ENCODE results near the gene CLNK.
A peak's percentile ranks its signal among the peaks of the same experiment; 100 is the strongest.

Gene CLNK, protein sequence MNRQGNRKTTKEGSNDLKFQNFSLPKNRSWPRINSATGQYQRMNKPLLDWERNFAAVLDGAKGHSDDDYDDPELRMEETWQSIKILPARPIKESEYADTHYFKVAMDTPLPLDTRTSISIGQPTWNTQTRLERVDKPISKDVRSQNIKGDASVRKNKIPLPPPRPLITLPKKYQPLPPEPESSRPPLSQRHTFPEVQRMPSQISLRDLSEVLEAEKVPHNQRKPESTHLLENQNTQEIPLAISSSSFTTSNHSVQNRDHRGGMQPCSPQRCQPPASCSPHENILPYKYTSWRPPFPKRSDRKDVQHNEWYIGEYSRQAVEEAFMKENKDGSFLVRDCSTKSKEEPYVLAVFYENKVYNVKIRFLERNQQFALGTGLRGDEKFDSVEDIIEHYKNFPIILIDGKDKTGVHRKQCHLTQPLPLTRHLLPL

DNA sequence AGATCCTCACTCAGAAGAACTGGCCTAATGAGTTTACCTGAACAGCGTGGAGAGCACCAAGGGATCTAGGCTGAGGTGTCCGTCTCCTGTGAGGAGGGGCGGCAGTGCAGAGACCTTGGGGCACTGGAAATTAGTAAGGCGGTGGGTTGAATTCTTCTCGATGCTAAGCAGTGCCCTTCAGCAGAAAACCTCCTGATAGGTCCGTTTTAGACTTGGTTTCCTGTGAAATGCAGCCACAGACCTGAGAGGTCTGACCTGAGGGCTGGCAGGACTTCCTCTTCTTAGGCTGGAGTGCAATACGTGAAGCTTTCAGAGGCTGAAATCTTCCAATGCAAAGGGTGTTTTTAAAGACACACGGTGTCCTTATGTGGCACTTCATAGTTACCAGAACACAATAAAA, at the start of gene CLNK:
TSS of gene CLNK (minus strand) at position 138 of the 400 bp plus-strand sequence. CDS start 16,899 bp downstream, outside the sequence.
- DNase-seq, result no peak

DNA sequence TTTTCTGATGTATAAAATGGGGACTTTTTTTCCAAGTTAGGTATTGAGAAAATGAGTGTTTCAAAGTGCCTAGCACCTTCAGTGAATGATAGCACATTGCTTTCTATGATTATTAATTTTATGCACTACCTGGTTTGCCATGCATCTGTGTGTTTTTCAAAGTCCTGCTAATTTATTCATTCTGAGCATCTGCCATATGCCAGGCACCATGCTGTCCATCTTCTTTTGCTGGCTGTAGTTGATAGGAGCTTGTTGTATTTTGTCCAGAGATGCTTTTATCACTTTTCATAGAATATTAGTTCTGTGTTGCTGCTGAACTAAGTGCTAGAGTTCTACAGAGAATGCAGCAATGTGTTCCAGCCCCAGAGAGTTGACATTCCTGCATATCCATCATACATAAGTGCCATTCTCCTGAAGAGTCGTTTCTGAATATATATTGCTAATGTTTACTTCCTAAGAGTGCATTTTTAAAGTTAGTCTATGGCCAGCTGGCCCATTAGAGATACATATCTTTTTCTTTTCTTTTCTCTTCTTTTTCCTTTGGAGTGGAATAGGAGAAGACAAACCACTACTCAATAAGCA, 49.0 kb upstream of the CLNK start:
- no peak for DNase-seq

DNA sequence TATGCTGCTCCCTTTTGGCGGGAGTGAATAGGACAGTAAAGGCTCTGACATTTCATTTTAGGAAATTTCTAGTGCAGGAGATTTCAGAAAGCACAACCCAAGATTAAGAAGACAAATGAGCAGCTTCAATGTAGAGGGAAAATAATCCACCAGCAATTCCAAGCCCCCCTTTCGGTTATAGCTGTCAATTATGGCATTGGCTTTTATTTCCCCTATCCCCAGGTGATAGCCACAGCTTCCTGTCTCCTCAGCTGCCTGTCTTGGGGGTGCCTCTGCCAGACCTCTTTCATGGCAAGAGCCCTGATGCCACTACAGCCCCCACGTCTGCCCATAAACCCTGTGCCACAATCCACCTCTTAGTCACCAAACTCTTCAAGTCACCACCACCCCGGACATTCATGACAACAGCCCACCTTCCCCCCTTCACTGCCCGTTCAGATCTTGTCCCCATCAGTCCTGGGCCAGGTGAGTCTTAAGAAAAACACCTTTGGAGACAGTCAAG, 48.4 kb upstream of the CLNK start:
- no peak for DNase-seq

DNA sequence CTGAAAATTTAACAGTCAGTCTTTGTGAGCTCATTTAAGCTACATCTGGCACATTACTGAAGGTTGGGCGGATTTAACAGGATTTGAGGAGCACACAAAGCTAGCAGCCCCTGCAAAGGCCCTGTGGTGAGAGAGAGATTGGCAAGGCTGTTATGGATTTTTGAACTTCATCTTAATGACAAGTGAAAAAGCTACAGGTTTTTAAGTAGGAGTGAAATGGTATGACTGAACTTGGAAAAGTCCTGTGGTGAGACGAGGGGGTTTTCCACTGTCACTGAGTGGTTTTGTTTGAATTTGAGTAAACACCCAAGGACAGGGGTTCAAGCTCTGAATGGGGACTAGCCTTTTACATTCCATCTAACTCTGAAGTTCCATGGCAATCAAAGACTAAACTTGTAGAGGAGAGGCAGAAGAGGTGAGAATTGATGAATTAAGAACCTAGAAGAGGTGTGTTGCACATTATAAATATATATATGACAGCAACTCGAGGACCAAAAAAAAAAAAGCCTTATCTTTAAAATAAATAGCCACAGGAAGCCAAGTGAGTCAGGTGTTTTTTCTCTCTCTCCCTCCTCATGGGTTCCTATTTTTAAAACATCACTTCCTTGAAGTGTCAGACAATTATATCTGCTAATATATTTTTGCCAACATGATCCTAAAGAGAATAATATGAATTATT, 47.8 kb upstream of the CLNK start:
- no peak for DNase-seq

DNA sequence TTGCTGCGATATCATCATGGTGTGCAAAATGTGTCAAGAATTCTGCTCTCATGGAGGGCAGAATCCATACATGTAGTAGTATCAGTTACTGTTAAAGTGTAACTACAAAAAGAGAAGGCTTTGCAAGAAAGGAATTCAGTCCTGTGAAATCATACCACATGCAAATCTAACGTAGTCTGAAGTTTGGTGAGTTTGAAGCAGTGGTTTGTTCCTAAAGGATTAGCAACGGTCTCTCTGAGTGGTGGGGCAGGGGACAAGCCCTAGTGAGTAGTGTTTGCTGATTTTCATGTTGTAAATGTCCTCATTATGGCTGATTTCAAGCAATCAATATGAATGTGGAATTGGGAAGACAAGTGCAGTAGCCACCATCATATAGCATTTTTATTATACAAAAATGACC, 47.1 kb upstream of the CLNK start:
- DNase-seq, result no peak

DNA sequence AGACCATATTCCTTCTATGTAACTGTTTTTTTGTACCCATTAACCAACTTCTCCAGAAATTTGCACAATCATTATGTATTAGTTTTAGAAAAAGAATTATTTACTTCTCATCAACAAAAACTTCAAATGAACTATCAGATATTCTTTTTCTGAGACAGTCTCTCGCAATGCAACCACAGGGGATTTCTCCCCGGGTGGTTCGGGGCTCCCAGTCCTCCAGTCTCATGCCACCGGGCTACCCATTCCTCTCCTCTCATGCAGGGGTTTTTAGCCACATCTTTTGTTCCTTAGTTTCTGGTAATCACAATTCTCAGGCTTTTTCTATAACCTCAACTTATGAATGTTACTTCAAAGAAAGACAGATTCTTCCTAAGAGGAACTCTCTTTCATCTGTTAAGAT, 46.6 kb upstream of the CLNK start:
- DNase-seq, result no peak

DNA sequence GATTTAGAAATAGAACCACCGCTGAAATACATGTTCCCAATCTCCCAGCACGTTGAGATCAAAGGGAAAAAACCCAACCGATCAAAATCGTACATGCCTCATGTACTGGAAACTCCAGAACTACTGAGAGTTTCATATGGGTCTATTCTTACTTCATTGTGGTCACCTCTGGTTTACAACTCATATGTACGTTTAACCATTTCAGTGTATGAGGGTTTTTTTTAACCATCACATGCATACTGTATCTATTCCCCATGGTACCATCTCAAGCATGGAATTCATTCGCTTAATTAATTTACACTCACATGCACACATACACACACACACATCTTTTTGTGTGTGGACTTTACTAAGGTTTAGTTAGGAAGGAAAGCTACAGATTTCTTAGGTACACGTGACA, 46.0 kb upstream of the CLNK start:
- DNase-seq, result no peak

DNA sequence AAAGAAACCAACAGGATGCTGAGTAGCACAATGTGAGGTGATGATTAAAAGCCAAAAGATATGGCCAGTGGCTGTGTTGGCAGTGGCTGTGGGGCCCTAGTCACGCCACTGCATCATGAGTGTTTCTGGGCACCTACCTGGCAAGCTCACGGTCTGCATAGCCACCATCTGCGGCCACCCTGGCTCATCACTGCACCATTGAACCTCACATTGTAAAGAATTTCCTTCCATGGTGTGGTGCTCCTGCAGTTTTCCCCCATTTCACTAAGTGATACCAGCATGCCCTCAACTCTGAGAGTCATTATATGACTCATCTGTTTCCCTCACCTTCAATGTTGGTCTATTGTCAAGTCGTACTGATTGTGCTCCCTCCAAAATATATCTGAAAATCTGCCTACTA, 45.5 kb upstream of the CLNK start:
- no peak for DNase-seq

DNA sequence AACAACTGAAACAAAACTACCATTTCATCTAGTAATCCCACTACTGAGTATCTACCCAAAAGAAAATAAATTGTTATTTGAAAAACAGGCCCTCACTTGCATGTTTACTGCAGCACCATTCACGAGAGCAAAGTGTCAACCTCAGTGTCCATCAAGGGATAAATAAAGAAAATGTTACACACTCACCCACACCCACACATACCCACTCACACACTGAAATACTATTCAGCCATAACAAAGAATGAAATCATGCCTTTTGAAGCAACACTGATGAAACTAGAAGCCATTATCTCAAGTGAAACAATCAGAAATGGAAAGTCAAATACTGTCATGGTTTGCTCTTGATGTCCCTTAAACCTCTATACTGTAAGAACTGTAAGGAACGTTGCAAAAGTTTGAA, 44.8 kb upstream of the CLNK start:
- DNase-seq, result no peak

DNA sequence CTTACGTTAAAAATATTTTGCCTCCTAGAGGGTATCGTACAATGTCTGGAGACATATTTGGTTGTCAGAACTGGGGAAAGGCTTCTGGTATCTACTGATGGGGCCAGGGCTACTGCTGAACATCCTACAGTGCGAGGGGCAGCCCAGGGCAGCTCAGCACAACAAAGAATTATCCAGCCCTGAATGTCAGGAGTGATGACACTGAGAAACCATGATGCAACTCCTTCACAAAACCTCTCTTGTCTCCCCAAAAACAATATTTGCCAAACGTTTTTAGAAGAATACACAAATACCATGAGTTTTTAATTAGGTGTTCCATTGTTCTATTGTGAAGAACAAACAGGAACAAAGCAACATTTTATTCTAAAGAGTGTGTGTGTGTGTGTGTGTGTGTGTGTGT, 43.4 kb upstream of the CLNK start:
- no peak for DNase-seq

DNA sequence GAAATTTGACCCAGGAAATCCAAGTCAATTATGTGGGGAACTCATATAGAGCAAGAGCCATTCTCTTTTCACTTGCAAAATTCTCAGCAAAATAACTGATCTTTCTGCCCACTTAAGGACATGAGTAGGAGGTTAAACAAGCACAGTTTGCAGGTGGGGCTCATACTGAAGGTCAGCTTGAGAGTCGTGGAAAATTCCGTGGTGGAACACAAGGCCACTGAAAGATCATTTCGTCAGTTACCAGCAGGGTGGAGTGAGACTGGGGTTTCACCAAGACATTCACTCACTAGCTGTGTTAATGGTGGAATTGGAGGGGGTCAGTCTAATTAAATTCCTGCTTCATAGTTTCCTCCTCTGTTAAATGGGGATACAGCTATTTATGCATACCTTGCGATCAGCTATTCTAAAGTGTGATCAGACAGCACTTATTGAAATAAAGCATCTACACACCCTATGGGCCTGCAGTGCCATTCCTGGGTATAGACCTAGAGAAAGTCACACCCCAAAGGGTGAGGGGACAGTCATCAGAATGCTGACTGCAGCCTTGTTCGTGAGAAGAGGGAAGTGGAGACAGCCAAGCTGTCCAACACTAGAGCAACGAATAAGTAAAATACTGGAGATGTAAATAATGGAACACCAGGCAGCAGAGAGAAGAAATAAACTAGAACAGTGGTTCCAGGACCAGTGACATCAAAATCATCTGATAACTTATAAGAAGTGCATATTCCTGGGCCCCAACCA, 42.7 kb upstream of the CLNK start:
- DNase-seq, result no peak

DNA sequence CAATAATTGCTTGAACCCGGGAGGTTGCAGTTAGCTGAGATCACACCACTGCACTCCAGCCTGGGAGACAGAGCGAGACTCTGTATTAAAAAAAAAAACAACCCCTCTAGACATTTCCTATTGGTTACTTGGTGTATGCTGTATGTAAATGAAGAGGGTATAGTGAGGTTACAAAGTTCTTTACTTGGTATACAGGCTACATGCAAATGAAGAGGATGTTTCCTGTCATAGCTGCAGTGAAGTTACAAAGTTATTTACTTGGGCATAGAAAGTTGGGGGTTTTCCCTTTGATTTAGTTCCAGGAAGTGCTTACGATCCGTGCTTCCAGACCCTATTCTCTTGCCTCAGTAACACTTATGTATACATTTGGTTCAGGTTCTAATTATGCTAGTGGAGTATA, 38.4 kb upstream of the CLNK start:
- DNase-seq, result no peak

DNA sequence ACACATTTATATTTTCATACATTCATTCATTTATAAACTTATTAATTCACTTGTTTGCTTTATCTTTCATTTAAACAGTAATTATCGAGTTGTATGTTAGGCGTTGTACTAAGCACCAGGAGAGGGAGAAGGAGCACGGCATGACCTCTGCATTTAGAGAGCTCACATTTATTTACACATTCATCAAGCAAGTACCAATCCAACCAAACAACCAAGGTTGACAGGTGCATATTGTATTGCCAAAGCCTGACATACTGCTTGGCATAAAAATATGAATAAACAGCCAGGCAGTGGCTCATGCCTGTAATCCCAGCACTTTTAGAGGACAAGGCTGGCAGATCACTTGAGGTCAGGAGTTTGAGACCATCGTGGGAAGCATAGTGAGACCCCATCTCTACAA, 37.0 kb upstream of the CLNK start:
- DNase-seq, result no peak

DNA sequence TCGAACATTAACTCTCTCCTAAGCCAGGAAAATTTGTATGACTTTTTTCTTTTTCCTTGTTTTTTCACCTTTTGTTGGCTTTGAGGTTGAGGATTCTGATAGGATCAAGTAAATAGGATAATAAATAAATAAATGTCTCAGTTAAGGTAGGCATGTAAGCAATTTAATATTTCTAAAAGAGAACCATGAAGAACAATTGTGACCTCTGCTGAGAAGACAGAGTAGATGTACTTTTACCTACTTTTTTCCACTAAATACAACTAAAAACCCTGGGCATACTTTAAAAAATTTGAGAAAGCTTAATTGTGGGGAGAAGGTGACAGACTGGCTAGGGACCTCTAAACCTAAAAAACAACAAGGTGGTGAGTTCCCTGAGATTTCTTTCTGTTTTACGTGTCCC, 31.6 kb upstream of the CLNK start:
- no peak for DNase-seq

DNA sequence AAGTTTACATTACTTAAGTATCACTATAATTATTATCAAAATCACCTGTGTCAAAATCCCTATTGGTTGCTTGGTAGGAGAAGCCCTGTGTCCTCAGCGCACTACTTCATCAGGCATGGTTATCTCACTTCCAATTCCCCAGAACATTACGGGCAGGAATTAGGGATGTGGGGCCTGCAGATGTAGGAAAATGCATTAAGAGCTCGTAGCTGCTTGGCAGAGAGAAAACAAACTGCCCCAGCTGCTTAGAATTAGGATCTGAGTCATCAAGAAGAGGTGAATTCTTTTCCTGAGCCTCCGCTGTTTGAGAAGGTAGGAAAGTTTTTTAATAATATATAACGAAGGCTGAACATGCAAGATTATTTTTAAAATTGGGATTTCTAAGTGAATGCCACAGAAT, 31.1 kb upstream of the CLNK start:
- DNase-seq, result peak; percentile 35

DNA sequence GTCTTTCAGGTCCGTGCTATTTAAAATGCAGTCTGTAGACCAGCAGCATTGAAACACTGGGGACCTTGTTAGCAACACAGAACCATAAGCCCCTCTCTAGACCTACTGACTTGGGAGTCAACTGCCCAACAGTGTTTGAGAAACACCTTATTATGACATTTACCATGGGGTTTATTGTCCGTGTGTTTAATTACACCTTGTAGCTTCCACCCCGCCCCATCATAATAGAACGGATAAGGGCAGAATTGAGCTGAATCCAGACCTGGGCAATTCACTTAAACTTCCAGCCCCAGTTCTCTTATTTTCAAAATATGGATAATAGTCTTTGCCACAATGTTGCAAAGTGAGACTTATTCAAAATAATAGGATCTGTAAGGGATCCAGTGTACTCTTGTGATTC, 30.6 kb upstream of the CLNK start:
- no peak for DNase-seq

DNA sequence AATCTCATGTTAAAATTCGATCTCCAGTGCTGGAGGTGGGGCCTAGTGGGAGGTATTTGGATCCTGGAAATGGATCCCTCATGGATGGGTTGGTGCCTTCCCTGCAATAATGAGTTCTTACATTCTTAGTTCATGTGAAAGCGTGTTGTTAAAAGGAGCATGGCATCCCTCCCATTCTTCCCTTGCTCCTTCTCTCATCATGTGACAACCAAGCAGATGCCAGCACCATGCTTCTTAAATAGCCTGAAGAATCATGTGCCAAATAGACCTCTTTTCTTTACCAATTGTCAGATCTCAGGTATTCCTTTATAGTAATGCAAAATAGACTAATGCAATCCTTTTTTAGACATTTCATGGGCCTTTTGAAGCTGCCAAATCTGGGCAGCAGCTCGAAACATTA, 29.0 kb upstream of the CLNK start:
- no peak for DNase-seq

DNA sequence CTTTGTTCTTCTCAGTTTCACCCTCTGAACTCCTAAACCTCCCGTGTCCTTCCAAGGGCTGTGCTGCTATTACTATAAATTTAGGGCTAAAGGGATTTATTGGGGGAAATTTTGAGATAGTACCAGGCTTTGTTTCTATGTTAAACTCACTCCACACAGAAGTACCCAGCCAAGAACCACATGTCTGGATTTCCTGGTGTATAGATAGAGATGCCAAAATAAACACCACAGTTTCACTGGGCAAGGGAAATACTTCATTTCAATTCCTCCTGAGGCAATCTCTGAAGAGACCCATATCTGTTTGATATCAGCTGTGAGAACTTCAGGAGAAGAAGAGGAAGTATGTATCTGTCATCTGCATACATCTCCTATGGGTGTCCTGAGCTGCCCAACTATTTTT, 21.7 kb upstream of the CLNK start:
- DNase-seq, result no peak

DNA sequence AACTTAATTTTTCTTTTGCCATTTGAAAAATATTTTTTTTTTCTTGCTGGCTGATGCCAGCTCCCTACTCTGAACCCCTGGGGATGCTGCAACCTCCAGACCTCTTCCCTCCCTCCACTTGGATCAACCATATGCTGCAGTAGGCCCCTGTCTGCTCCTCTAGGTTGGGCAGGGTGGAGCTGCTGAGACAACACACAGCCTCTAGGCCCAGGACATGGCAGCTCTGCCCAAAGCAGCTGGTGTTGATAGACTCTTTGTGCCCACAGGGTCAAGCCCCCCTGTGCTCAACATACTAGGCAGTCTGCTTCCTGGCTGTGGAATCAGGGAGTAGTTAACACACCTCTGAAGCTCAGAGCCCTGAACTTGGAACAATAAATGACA, 19.9 kb upstream of the CLNK start:
- DNase-seq, result no peak

DNA sequence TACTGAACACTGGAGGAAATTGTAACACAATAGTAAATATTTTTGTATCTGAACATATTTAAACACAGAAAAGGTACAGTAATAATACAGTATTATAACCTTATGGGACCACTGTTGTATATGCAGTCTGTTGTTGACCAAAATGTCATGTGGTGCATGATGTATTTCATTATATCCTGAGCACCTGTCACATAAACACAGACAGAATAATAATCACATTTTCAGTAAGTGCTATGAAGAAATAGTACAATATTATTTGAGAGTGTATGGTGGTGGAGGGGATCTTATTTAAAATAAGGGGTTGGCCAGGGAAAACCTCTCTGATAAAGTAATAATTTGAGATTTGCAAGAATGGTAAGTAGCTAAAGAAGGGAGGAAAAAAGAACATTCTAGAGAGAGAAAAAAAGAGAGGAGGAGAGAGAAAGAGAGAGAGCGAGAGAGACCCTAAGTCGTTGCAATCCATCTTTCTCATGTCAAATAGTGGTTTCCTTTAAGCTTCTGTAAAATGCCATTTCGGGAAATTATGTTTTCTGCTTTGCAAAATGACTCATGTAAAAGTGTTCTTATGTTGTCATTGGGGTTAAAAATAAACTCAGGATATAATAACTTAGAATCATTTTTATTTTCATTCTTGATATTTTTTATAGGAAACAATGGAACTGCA, 19.3 kb upstream of the CLNK start:
- no peak for DNase-seq

DNA sequence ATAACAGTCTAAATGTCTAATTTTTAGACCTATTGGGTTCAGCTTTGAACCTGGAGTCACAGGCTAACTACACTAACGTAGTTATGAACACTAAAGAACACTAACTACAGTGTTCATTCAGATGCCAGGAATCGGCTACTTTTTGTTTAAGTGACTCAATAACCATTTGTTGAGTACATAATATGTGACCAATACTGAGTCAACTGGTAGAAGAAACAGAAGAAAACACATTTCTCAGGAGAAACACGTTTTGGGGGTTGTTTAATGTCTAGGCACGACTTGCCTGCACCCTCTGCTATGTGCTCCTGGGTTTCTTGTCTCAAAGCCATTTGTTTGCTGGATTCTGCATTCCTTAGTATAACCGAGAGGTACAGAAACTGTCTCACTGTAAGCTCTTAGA, 18.6 kb upstream of the CLNK start:
- no peak for DNase-seq

DNA sequence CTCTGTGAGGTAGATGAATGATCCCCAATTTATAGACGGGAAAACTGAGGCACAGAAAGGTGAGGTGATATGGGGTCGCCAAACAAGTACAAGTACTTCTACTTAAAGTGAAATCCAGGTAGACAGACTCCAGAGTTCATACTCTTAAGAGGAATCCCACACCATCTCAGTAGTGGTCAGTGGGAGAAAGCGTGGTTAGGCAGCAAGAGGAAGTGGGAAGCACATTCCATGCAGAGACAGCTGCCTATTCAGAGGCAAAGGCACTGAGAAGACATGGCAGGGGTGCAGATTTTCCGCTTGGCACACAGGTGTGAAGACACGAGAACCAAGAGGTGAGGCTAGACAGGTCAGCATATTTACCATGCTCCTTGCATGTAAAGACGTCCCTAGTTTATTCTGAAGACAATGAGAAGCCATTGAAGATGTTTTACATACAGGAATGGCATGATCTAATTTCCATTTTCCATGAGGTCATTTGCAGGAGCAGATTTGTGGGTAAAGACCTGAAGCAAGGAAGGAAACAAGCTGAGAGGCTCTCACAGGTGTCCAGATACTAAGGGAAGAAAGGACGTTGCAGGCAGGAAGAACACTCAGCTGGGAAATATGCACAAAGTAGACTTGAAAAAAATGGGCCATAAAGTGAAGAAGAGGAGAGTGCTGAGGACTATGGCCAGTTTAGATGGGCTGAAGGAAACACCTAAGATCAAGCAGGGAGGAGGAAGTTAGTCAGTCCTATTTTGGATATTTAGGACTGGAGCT, 17.3 kb upstream of the CLNK start:
- DNase-seq, result no peak

All from right hindlimb (tissue), 1 donor.